GM18498 (cell line): Measurements from ENCODE around the gene BIRC2.

Source experiments
- ATAC-seq: cut with Tn5 transposase; IDR thresholded peaks from one replicate; pipeline ENCODE4 v1.9.1; 2021; ENCODE audit warnings: mild to moderate bottlenecking, moderate library complexity; ENCODE audit not compliant: unreplicated experiment

The BIRC2 gene

GRCh38 chr11:102322560-102322959, 24.5 kb upstream of the BIRC2 start:
- no peak for ATAC-seq

GRCh38 chr11:102323542-102324251, 23.3 kb upstream of the BIRC2 start:
- ATAC-seq = no peak

GRCh38 chr11:102325088-102325487, 21.9 kb upstream of the BIRC2 start:
- ATAC-seq = no peak

GRCh38 chr11:102328748-102329147, 18.3 kb upstream of the BIRC2 start:
- ATAC-seq = no peak

GRCh38 chr11:102330231-102330630, 16.8 kb upstream of the BIRC2 start:
- ATAC-seq = no peak

GRCh38 chr11:102331341-102331740, 15.7 kb upstream of the BIRC2 start:
- no peak for ATAC-seq

- no peak for ATAC-seq
Measured at GRCh38 chr11:102332611-102332994, 14.4 kb upstream of the BIRC2 start.

- no peak for ATAC-seq
Measured at GRCh38 chr11:102338479-102339010, 8.5 kb upstream of the BIRC2 start.

GRCh38 chr11:102341311-102341710, 5.7 kb upstream of the BIRC2 start:
- ATAC-seq = peak; percentile 3

GRCh38 chr11:102341844-102342318, 5.1 kb upstream of the BIRC2 start:
- peak; percentile 59 for ATAC-seq

- ATAC-seq = no peak
Measured at GRCh38 chr11:102343809-102344208, 3.2 kb upstream of the BIRC2 start.

- no peak for ATAC-seq
Measured at GRCh38 chr11:102345904-102346303, 1.1 kb upstream of the BIRC2 start.

GRCh38 chr11:102346456-102346747, 612 bp upstream of the BIRC2 start:
- ATAC-seq = no peak

GRCh38 chr11:102347462-102348370, 702 bp downstream of the BIRC2 start:
- peak; percentile 20 for ATAC-seq

- no peak for ATAC-seq
Measured at GRCh38 chr11:102357116-102357515, 10.1 kb downstream of the BIRC2 start.

GRCh38 chr11:102359372-102359771, 12.4 kb downstream of the BIRC2 start:
- ATAC-seq = no peak

GRCh38 chr11:102360681-102361080, 13.7 kb downstream of the BIRC2 start:
- no peak for ATAC-seq

GRCh38 chr11:102361086-102362031, 14.3 kb downstream of the BIRC2 start:
- peak; percentile 86 for ATAC-seq

GRCh38 chr11:102364991-102365390, 18.0 kb downstream of the BIRC2 start:
- no peak for ATAC-seq

- no peak for ATAC-seq
Measured at GRCh38 chr11:102367364-102367763, 20.4 kb downstream of the BIRC2 start.

- ATAC-seq = peak; percentile 100
Measured at GRCh38 chr11:102368472-102368871, 21.5 kb downstream of the BIRC2 start.
